ENCODE data around the gene LARP4B. TPM values are rescaled to one million over a fixed set of nuclear protein-coding genes. Genes with fewer than 3 reads are reported as not detected.
A peak's percentile ranks its signal among the peaks of the same experiment; 100 is the strongest.

Gene LARP4B
- total and polyA plus RNA-seq, 2 of the 13 experiments (the other 11 are each of a cell fraction or from before 2014, with no cell fraction given): 19.5 to 30.2 TPM

DNA sequence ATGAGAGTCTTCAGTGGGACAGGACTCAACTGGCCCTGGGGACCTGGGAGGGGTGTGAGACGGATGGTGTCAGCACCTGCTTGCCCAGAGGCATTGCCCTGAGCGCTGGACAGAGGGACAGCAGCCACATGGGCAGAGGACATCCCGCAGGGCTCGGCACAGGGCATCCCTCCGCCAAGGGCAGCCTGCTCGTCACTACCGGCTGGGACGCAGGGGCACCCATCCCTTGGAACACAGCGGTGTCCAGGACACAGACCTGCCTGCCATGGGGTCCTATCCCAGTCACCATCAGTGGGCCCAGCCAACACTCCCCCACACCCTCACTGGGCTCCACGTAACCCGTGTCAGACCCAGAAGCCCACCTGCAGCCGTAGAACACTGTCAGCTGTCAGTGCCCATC, 109.3 kb downstream of the LARP4B start (continued):
- TF ChIP-seq CENPBD1 (CRISPR knock-in tag; IDR thresholded peaks at IDR 0.05; ENCODE audit: borderline replicate concordance, low read depth) (no peak), ZSCAN9 (CRISPR knock-in tag; IDR thresholded peaks at IDR 0.05; ENCODE audit: borderline replicate concordance) (no peak), MLX (CRISPR knock-in tag; IDR thresholded peaks at IDR 0.05) (no peak), HMGXB3 (CRISPR knock-in tag; IDR thresholded peaks at IDR 0.05; ENCODE audit: borderline replicate concordance) (no peak), NR3C1 (CRISPR knock-in tag; IDR thresholded peaks at IDR 0.05) (no peak), ZNF230 (CRISPR knock-in tag; IDR thresholded peaks at IDR 0.05) (no peak), ZNF10 (CRISPR knock-in tag; IDR thresholded peaks at IDR 0.05; ENCODE audit: borderline replicate concordance, low read depth) (no peak), ARNTL (CRISPR knock-in tag; IDR thresholded peaks at IDR 0.05) (no peak), ZNF782 (CRISPR knock-in tag; IDR thresholded peaks at IDR 0.05; ENCODE audit: borderline replicate concordance) (no peak), ZBTB7A (CRISPR knock-in tag; IDR thresholded peaks at IDR 0.05) (no peak), ZBTB3 (CRISPR knock-in tag; IDR thresholded peaks at IDR 0.05; ENCODE audit: borderline replicate concordance, low read depth) (no peak), AGO2 (optimal IDR thresholded peaks at IDR 0.05; ENCODE audit: low read depth, low read length) (peak; percentile 58), TGIF2 (CRISPR knock-in tag; IDR thresholded peaks at IDR 0.05) (no peak), MED13 (CRISPR knock-in tag; IDR thresholded peaks at IDR 0.05) (no peak)
